Mesothelial cell of epicardium (in vitro differentiated cells): ENCODE measurements around the gene RAD51B. TPM values are rescaled to one million over a fixed set of nuclear protein-coding genes. Genes with fewer than 3 reads are reported as not detected.

Experiments
- DNase-seq, 2 experiments: peaks; one replicate each; pipeline ENCODE4 v3.0.0; 2021; ENCODE audit warnings: low spot score in 2 of 2; ENCODE audit not compliant: unreplicated experiment in 2 of 2
- H3K27ac Mint-ChIP-seq: 2 replicates; pipeline ENCODE4 v1.8.0; 2021; ENCODE audit warnings: mixed read lengths
- H3K27me3 Mint-ChIP-seq: 2 replicates; pipeline ENCODE4 v1.8.0; 2021; ENCODE audit warnings: low read depth, mixed read lengths
- H3K36me3 Mint-ChIP-seq: 2 replicates; pipeline ENCODE4 v1.8.0; 2021; ENCODE audit warnings: mixed read lengths
- H3K4me1 Mint-ChIP-seq: 2 replicates; pipeline ENCODE4 v1.8.0; 2021; ENCODE audit warnings: mixed read lengths
- H3K4me3 Mint-ChIP-seq: 2 replicates; pipeline ENCODE4 v1.8.0; 2021; ENCODE audit warnings: mild to moderate bottlenecking, moderate library complexity, mixed read lengths
- H3K9me3 Mint-ChIP-seq: 2 replicates; pipeline ENCODE4 v1.8.0; 2021; ENCODE audit warnings: mixed read lengths
- CTCF ChIP-seq: fragments of 200-600 bp; sonication (generic); IDR thresholded peaks from one replicate; pipeline ENCODE4 v1.5.0; 2021; ENCODE audit warnings: antibody characterized with exemption; ENCODE audit not compliant: unreplicated experiment
- total RNA-seq: library from RNA; stranded (reverse); gene quantifications from 3 replicates; pipeline ENCODE4 v1.2.1, GENCODE V29; 2021

RAD51B gene
- total RNA-seq, 1 donor from 2014 or later: 34.7 TPM

GRCh38 chr14:68165274-68165843 lies 345.8 kb downstream of the RAD51B start:
- Mint-ChIP-seq H3K9me3 (no peaks in the 10 kb centered on the region), H3K36me3 (no peaks in the 10 kb centered on the region), H3K4me3 (no peak overlapping the region), H3K27ac (peak overlapping the region; percentile 86), H3K27me3 (no peaks in the 10 kb centered on the region), H3K4me1 (peaks cover 77% of the 10 kb centered on the region)
- TF ChIP-seq CTCF: no peak
- DNase-seq: no peak

GRCh38 chr14:68166731-68167382 lies 347.3 kb downstream of the RAD51B start:
- Mint-ChIP-seq H3K36me3 (peaks cover under 1% of the 10 kb centered on the region), H3K27me3 (no peaks in the 10 kb centered on the region), H3K9me3 (no peaks in the 10 kb centered on the region), H3K4me3 (no peak overlapping the region), H3K27ac (peak overlapping the region; percentile 90), H3K4me1 (peaks cover 69% of the 10 kb centered on the region)
- no peak for DNase-seq
- no peak for TF ChIP-seq CTCF

- Mint-ChIP-seq H3K36me3 (peaks cover 3% of the 10 kb centered on the region), H3K9me3 (no peaks in the 10 kb centered on the region), H3K27me3 (no peaks in the 10 kb centered on the region), H3K27ac (peak overlapping the region; percentile 93), H3K4me1 (peaks cover 76% of the 10 kb centered on the region), H3K4me3 (no peak overlapping the region)
- no peak for DNase-seq
- no peak for TF ChIP-seq CTCF
Measured at GRCh38 chr14:68167383-68168087, 348.0 kb downstream of the RAD51B start.

- peaks cover 3% of the 10 kb centered on the region for H3K36me3 Mint-ChIP-seq
- no peaks in the 10 kb centered on the region for H3K27me3 Mint-ChIP-seq
- DNase-seq: no peak
- peak overlapping the region; percentile 93 for H3K27ac Mint-ChIP-seq
- H3K4me1 Mint-ChIP-seq: peaks cover 77% of the 10 kb centered on the region
- no peak overlapping the region for H3K4me3 Mint-ChIP-seq
- no peak for TF ChIP-seq CTCF
- no peaks in the 10 kb centered on the region for H3K9me3 Mint-ChIP-seq
Measured at GRCh38 chr14:68168460-68169109, 349.0 kb downstream of the RAD51B start.

GRCh38 chr14:68172216-68172615 lies 352.6 kb downstream of the RAD51B start:
- Mint-ChIP-seq H3K4me1 (peaks cover 74% of the 10 kb centered on the region), H3K4me3 (no peak overlapping the region), H3K27ac (peak overlapping the region; percentile 91), H3K9me3 (no peaks in the 10 kb centered on the region), H3K36me3 (peaks cover 3% of the 10 kb centered on the region), H3K27me3 (no peaks in the 10 kb centered on the region)
- TF ChIP-seq CTCF: no peak
- no peak for DNase-seq
